ENCODE data around the gene OTOP1.

GRCh38 chr4:4274226-4274625, 47.5 kb upstream of the OTOP1 start:
- TF ChIP-seq, protein P1, sequence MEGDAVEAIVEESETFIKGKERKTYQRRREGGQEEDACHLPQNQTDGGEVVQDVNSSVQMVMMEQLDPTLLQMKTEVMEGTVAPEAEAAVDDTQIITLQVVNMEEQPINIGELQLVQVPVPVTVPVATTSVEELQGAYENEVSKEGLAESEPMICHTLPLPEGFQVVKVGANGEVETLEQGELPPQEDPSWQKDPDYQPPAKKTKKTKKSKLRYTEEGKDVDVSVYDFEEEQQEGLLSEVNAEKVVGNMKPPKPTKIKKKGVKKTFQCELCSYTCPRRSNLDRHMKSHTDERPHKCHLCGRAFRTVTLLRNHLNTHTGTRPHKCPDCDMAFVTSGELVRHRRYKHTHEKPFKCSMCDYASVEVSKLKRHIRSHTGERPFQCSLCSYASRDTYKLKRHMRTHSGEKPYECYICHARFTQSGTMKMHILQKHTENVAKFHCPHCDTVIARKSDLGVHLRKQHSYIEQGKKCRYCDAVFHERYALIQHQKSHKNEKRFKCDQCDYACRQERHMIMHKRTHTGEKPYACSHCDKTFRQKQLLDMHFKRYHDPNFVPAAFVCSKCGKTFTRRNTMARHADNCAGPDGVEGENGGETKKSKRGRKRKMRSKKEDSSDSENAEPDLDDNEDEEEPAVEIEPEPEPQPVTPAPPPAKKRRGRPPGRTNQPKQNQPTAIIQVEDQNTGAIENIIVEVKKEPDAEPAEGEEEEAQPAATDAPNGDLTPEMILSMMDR (IDR thresholded peaks at IDR 0.05), result no peak
- TF ChIP-seq EZH2 (IDR thresholded peaks at IDR 0.05; ENCODE audit: borderline replicate concordance, insufficient read depth, low read depth, low read length, poor library complexity, severe bottlenecking), result no peak

Measured in B cell (primary cell).